Trophoblast cell (in vitro differentiated cells and primary cell): ENCODE data around the gene RYR1.
"Not testable (repeated sequence)": the region's sequence is repeated elsewhere in the genome, so short reads cannot be mapped to it uniquely, and the experiment has no call there.

Experiments
- DNase-seq, 2 donors: peaks; one replicate each; pipeline ENCODE4 v3.0.0-alpha.2; 2016
- H2AFZ ChIP-seq: 2 replicates; pipeline ENCODE4 v1.6.1; 2013; ENCODE audit warnings: low read length, moderate library complexity, mild to moderate bottlenecking; ENCODE audit not compliant: insufficient read depth, poor library complexity
- H2AK5ac ChIP-seq: 2 replicates; pipeline ENCODE4 v1.6.1; 2013; ENCODE audit warnings: mild to moderate bottlenecking, low read length
- H2BK120ac ChIP-seq: 2 replicates; pipeline ENCODE4 v1.6.1; 2013; ENCODE audit warnings: low read length, mild to moderate bottlenecking, moderate library complexity; ENCODE audit not compliant: insufficient read depth, poor library complexity
- H2BK12ac ChIP-seq: 2 replicates; pipeline ENCODE4 v1.6.1; 2013; ENCODE audit warnings: mild to moderate bottlenecking, low read length, moderate library complexity
- H2BK5ac ChIP-seq: 2 replicates; pipeline ENCODE4 v1.6.1; 2013; ENCODE audit warnings: low read length, low read depth, moderate library complexity, mild to moderate bottlenecking; ENCODE audit not compliant: poor library complexity
- H3K14ac ChIP-seq: 2 replicates; pipeline ENCODE4 v1.6.1; 2013; ENCODE audit warnings: mild to moderate bottlenecking, low read length
- H3K18ac ChIP-seq: 2 replicates; pipeline ENCODE4 v1.6.1; 2013; ENCODE audit warnings: mild to moderate bottlenecking, low read length
- H3K23ac ChIP-seq: 2 replicates; pipeline ENCODE4 v1.6.1; 2013; ENCODE audit warnings: low read length
- H3K27ac ChIP-seq: 2 replicates; pipeline ENCODE4 v1.5.1; 2013; ENCODE audit warnings: low read depth, mild to moderate bottlenecking, inconsistent platforms, low read length, moderate library complexity
- H3K27me3 ChIP-seq: 2 replicates; pipeline ENCODE4 v1.6.1; 2013; ENCODE audit warnings: inconsistent platforms, mild to moderate bottlenecking, low read length, moderate library complexity; ENCODE audit not compliant: insufficient read depth
- H3K36me3 ChIP-seq, 2 experiments: 1 replicate in 1 of 2; 2 replicates in 1 of 2; pipeline ENCODE4 v1.6.1; 2013; ENCODE audit warnings: low read length in 2 of 2, mild to moderate bottlenecking in 2 of 2, moderate library complexity in 1 of 2; ENCODE audit not compliant: insufficient read depth in 2 of 2, control insufficient read depth in 1 of 2
- H3K4ac ChIP-seq: 2 replicates; pipeline ENCODE4 v1.6.1; 2013; ENCODE audit warnings: low read depth, mild to moderate bottlenecking, low read length, moderate library complexity
- H3K4me1 ChIP-seq, 2 experiments: 1 replicate in 1 of 2; 2 replicates in 1 of 2; pipeline ENCODE4 v1.6.1; 2013; ENCODE audit warnings: low read length in 2 of 2, mild to moderate bottlenecking in 2 of 2, moderate library complexity in 1 of 2; ENCODE audit not compliant: insufficient read depth in 2 of 2, control insufficient read depth in 1 of 2
- H3K4me2 ChIP-seq: 2 replicates; pipeline ENCODE4 v1.6.1; 2013; ENCODE audit warnings: inconsistent platforms, mild to moderate bottlenecking, low read length, moderate library complexity
- H3K4me3 ChIP-seq: 2 replicates; pipeline ENCODE4 v1.5.1; 2013; ENCODE audit warnings: mild to moderate bottlenecking, low read depth, low read length, inconsistent platforms
- H3K79me1 ChIP-seq: one replicate; pipeline ENCODE4 v1.6.1; 2013; ENCODE audit warnings: low read length
- H3K79me2 ChIP-seq: 2 replicates; pipeline ENCODE4 v1.6.1; 2013; ENCODE audit warnings: low read length, mild to moderate bottlenecking; ENCODE audit not compliant: control insufficient read depth, insufficient read depth, poor library complexity
- H3K9ac ChIP-seq: 2 replicates; pipeline ENCODE4 v1.6.1; 2013; ENCODE audit warnings: mild to moderate bottlenecking, low read length
- H3K9me3 ChIP-seq: 2 replicates; pipeline ENCODE4 v1.6.1; 2013; ENCODE audit warnings: low read depth, mild to moderate bottlenecking, control low read depth, inconsistent platforms, low read length; ENCODE audit not compliant: insufficient read depth
- H4K12ac ChIP-seq: 2 replicates; pipeline ENCODE4 v1.6.1; 2013; ENCODE audit warnings: low read depth, mild to moderate bottlenecking, low read length, moderate library complexity
- H4K8ac ChIP-seq: 2 replicates; pipeline ENCODE4 v1.6.1; 2013; ENCODE audit warnings: low read depth, mild to moderate bottlenecking, low read length, moderate library complexity
- H4K91ac ChIP-seq: one replicate; pipeline ENCODE4 v1.6.1; 2013; ENCODE audit warnings: low read depth, mild to moderate bottlenecking, low read length, moderate library complexity
- WGBS: extraction: QIAGEN DNeasy Blood & Tissue Kit; methylation state at CpG from one replicate; pipeline ENCODE4 v1.1.7; 2013; ENCODE audit warnings: missing lambda C conversion rate; ENCODE audit not compliant: insufficient read length, insufficient coverage; ENCODE audit errors: extremely low coverage; 5-methylcytosine and 5-hydroxymethylcytosine counted together

Gene RYR1

DNA sequence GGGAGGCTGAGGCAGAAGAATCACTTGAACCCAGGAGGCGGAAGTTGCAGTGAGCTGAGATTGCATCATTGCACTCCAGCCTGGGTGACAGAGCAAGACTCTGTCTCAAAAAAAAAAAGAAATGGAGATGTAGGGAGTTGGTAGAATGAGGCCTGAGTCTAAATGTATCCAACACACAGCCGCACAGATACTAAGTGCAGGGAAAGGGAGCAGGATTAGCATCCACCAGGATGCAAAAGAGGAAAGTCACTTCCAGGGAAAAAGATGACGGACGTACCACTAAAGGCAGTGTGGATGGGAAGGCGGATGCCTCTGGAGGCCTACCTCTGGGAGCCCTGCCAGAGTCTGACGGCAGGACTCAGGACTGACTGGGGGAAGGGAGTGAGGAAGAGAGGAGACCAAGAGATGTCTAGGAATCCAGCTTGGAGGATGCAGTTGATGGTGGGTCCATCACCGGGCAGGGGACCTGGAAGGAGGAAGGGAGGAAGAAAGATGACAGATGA lies 23.8 kb upstream of the RYR1 start:
- Histone ChIP-seq H3K36me3 (peaks cover 0 to 2% of the 10 kb centered on the region in 2 experiments), H3K4ac (no peak overlapping the region), H3K4me1 (peaks cover 0 to 3% of the 10 kb centered on the region in 2 experiments), H3K27me3 (no peaks in the 10 kb centered on the region), H4K8ac (no peak overlapping the region), H2BK5ac (no peak overlapping the region), H3K9ac (no peak overlapping the region), H3K79me1 (no peaks in the 10 kb centered on the region), H2AK5ac (no peak overlapping the region), H4K91ac (no peak overlapping the region), H3K23ac (no peak overlapping the region), H3K14ac (no peak overlapping the region), H3K4me2 (no peak overlapping the region), H3K79me2 (no peaks in the 10 kb centered on the region), H2BK120ac (no peak overlapping the region), H2BK12ac (no peak overlapping the region), H3K27ac (no peak overlapping the region), H4K12ac (no peak overlapping the region), H3K18ac (no peak overlapping the region), H3K4me3 (no peak overlapping the region), H3K9me3 (no peaks in the 10 kb centered on the region), H2AFZ (no peak overlapping the region)
- DNase-seq, result no peak
- WGBS, result no CpG with 5 or more reads among the region's 7 CpGs

DNA sequence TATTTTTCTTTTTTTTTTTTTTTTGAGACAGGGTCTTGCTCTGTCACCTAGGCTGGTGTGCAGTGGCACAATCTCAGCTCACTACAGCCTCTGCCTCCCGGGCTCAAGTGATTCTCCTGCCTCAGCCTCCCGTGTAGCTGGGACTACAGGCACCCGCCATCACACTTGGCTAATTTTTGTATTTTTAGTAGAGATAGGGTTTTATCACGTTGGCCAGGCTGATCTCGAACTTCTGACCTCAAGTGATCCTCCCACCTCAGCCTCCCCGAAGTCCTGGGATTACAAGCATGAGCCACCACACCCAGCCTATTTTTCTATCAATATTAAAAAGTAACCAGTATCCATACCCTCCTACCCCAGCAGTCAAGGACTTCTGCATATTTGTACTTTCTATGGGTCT lies 23.1 kb upstream of the RYR1 start:
- DNase-seq, H3K18ac ChIP-seq, H3K23ac ChIP-seq, H3K79me2 ChIP-seq, H3K36me3 ChIP-seq, H4K91ac ChIP-seq, H3K4me3 ChIP-seq, H4K8ac ChIP-seq, H3K9ac ChIP-seq, H3K14ac ChIP-seq, H3K4ac ChIP-seq, H3K27me3 ChIP-seq, H2AK5ac ChIP-seq, H3K4me1 ChIP-seq, H3K9me3 ChIP-seq, H4K12ac ChIP-seq, H2BK120ac ChIP-seq, H3K4me2 ChIP-seq, H3K79me1 ChIP-seq, H2BK12ac ChIP-seq, H2BK5ac ChIP-seq, H2AFZ ChIP-seq, H3K27ac ChIP-seq: not testable (repeated sequence)
- no CpG with 5 or more reads among the region's 6 CpGs for WGBS

DNA sequence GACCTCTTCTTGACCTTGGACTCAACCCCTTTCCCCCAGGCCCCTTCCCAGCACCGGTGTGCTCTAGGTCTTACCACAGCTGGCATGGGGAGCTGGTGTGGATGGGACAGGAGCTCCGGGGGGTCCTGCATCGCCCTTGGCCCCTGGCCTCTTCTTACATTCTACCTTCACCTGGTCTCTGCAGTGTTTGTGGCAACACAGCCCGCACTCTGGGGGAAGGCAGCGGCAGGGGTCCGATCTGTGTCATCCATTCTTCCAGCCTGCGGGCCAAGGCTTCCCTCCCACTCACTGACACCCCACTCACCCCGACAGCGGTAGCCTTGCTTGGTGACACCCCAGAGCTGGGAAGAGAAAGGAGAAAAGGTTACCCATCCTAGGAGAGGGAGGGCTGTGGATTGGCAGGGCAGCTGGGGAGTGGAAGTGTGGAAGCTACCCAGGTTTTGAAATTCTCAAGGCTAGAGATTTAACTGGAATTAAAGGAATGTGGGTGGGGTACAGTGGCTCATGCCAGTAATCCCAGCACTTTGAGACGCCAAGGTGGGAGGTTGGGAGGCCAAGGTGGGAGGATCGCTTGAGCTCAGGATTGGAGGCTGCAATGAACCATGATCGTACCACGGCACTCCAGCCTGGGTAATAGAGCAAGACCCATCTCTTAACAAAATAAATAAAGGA lies 22.3 kb upstream of the RYR1 start:
- Histone ChIP-seq H4K12ac (no peak overlapping the region), H2BK120ac (no peak overlapping the region), H4K8ac (no peak overlapping the region), H3K79me1 (no peaks in the 10 kb centered on the region), H4K91ac (no peak overlapping the region), H3K4me2 (no peak overlapping the region), H2AK5ac (no peak overlapping the region), H3K27me3 (no peaks in the 10 kb centered on the region), H2BK5ac (no peak overlapping the region), H3K9me3 (peaks cover 2% of the 10 kb centered on the region), H3K4me3 (no peak overlapping the region), H3K36me3 (peaks cover 0 to 2% of the 10 kb centered on the region in 2 experiments), H3K18ac (no peak overlapping the region), H3K4ac (no peak overlapping the region), H3K4me1 (peaks cover 0 to 3% of the 10 kb centered on the region in 2 experiments), H3K14ac (no peak overlapping the region), H3K23ac (no peak overlapping the region), H3K9ac (no peak overlapping the region), H2BK12ac (no peak overlapping the region), H2AFZ (no peak overlapping the region), H3K27ac (no peak overlapping the region), H3K79me2 (no peaks in the 10 kb centered on the region)
- no CpG with 5 or more reads among the region's 13 CpGs for WGBS
- DNase-seq, result no peak

DNA sequence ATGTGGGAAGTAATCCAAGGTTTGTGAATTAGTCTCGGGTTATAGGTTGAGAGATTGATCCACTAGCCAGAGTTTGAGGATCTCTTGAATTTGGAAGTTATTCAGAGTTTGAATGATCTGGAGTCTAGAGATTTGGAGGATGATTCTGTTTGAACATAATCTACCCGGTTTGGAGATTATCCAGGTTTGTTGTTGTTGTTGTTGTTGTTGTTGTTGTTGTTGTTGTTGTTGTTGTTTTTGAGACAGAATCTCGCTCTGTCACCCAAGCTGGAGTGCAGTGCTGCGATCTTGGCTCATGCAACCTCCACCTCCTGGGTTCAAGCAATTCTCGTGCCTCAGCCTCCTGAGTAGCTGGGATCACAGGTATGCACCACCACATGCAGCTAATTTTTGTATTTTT lies 21.6 kb upstream of the RYR1 start:
- not testable (repeated sequence) for H3K4me1 ChIP-seq, H3K4me3 ChIP-seq, H3K23ac ChIP-seq, H4K91ac ChIP-seq, DNase-seq, H3K9ac ChIP-seq, H3K4me2 ChIP-seq, H2AK5ac ChIP-seq, H2BK5ac ChIP-seq, H4K8ac ChIP-seq, H3K79me1 ChIP-seq, H3K27ac ChIP-seq, H3K27me3 ChIP-seq, H2BK12ac ChIP-seq, H3K79me2 ChIP-seq, H3K4ac ChIP-seq, H3K18ac ChIP-seq, H3K9me3 ChIP-seq, H2AFZ ChIP-seq, H4K12ac ChIP-seq, H2BK120ac ChIP-seq, H3K14ac ChIP-seq, H3K36me3 ChIP-seq
- no CpG with 5 or more reads among the region's 5 CpGs for WGBS
